ENCODE measurements around the gene BCKDHA.

Gene BCKDHA

DNA sequence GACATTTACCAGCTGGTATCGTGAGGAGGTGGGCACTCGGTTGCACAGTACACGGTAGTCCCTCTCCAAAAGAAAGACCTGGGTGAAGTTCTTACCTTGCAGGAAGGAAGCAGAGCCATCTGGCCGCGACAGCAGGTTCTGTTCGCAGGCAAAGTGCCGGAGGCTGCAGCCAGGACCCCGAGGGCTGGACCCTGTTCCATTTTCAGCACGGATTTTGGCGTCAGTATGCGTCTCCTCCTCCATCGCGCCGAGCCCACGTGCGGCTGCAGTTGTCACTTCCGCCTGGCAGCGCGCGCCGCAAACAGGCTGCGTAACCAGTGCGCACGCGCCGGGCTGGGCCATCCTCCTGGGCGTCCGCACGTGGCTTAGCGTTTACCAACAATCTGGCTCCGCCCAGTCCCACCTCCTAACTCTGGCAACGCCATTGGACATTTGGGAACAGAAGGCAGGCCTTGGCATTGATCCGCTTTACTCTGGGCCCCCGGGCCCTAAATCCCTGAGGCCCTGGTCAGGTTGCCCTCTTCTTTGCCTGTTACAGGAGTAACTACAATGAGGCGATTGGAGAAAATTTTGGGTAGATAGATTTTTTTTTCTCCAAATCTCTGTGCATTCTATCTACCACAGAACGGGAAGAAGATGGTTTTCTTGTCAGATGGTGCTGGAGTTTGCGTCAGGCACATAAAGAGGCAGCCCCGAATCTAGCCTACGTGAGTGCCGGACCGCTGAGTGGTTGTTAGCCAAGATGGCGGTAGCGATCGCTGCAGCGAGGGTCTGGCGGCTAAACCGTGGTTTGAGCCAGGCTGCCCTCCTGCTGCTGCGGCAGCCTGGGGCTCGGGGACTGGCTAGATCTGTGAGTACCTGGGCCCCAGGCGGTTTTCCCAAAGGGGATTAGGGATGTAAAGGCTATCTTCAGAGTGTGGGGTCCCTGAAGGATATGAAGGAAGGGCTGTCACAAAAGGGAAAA, at the start of gene BCKDHA, which contains the start of gene EXOSC5:
BCKDHA (plus strand) TSS at position 733 of the 964 bp plus-strand sequence; CDS start at position 743, 10 bp downstream.
EXOSC5 (minus strand) TSS at position 274 of the 964 bp plus-strand sequence; CDS start at position 243, 31 bp downstream.
- peak; percentile 98 for DNase-seq

DNA sequence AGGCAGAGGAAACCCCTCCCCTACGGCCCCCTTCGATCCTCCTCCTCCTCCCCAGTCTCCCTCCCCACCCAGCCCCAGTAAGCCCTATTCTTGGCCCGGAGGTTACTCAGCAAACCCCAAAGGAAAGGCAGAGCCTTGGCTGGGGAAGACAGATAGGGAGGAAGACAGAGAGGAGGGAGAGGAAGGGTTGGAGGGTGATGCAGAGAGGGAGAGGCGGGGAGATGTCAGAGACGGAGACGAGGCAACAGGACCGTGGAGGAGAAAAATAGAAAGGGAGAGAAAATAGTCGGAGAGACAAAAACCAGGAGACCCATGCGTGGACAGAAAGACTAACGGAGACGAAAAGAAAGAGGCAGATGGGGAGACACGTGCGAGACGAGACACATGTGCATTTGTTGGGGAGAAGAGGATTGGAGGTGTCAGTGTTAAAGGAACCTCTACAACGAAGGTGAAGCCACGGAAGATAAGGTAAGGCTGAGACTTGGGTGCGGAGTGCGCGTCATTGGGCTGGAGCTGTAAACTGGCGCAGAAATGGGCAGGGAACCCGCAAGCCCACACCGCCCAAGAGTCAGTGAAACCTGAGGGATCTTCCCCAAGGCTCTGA, 46.8 kb upstream of the BCKDHA start:
- no peak for DNase-seq

DNA sequence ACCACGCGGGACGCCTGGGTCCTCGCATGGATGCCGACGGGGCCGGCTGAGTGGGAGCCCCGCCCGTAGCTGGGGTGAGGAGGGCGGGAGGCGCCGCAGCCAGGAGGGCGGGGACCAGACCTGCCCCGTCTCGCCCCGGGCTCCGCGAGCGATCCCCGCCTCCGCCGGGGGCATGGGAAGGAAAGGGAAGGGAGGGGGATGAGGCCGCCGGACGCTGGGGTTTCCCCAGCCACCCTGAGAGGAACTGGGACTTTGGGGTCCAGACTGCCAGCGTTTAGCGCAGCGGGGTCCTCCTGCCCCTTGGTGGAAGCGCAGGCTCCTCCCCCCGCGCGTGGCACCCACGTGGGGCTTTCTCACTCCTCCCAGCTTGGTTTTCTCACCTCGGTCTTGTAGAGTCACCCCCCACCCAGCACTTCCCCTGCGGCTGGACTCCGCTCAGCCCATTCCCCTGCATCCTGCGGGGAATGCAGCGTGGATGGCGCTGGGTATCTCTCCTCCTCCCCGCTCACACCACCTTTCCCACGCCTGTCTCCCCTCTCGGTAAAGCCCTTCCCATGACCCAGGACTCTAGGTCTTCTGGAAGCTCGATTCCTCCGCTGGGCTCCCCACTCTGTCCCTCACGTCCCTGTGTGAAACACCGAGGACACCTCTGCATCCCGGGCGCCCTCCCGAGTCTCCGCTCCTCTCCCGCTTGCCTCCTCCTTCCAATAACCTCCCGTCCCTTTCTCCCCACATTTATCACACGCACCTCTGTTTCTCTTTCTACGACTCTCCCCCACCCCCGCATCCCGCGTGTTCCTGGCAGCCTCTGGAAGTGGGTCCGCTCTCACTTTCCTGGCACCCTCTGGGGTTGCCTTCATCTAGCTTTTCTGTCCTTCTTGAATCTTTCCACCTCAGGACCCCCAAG, 46.0 kb upstream of the BCKDHA start:
- DNase-seq = no peak

DNA sequence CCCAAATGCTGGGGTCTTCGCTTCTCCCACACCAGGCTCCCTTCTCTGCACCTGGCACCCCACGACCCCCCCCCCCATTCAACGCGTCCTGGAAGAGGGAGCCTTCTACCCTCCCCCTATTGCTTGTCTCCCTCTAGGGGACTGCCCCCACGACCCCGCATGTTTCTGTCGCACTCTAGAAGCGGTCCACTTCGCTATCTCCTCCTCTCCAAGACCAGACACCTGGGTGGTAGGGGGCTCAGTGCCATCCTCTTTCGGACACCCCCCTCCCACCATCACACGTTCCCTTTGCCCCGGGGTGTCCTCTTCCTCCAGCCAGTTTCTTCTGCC, 45.4 kb upstream of the BCKDHA start:
- DNase-seq = no peak

DNA sequence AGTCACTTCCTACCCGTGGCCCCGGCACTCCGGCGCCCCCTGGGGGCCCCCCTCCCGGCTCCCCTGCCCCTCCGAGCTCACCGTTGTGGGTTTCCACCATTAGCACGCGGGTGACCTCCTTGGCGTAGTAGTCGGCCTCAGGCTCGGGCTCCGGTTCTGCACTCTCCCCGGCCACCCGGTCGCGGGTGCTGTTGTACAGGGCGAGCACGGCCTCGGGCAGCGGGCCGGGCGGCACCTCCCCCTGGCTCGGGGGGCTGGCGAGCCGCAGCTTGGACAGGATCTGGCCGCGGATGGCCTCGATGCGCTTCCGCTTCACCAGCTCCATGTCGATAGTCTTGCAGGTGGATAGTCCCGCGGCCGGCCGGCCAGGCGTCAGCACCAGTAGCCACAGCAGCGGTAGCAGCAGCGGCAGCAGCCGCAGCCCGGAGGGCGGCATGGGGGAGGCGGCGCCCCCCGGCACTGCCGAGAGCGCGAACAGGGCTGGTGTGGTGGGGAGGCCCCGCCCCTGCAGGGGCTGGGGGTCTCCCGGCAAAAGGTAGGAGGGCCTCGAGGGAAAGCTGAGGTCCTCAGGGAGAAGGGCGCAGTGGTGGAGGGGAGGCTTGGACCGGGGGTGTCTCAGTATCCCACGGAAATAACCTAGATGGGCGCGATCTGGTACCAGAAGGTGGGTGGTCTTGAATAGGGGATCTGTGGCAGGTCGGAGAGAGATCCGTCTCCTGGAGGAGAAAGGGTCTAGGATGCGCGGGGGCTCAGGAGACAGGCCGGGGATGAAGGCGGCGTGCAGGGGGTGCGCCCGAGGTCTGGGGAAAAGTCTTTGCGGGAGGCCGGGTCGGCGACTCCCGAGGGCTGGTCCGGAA, 44.8 kb upstream of the BCKDHA start:
- DNase-seq = no peak

DNA sequence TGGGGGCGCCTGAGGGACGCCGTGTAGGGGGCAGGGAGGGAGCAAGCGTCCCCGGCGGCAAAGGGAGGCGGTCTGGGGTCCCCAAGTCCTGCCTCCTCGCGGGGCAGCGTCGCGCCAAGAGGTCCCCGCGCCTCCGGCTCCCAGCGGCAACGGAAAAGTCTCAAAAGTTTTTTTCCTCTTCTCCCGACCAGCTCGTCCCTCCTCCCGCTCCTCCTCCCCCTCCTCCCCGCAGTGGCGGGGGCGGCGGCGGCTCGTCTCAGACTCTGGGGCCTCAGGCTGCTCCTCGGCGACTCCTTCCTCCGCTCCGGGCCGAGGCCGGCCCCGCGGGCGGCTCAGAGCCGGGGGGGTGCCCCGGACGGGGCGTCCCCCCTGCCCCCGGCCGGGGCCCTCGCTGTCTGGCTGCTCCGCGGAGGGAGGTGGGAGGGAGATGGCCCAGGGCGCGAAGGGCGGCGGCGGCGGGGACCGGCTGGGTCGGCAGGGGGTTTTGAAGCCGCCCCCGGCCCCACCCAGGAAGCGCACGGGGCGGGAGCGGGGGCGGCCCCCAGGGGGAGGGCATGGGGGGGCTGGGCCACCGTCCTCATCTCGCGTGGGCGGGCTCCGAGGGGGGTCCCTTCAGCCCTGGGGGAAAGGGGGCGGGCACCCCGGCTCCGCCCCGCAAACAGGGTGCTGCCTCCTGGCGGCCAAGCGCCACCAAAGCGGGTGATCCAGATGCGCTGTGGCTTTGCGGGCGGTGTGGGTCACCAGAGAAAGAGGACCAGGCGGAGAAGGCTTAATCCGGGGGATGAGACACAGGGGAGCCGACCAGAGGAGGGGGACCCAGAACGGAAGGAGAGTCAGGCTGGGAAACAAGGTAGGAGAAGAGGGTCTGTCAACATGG, 43.9 kb upstream of the BCKDHA start, which contains the start of gene TGFB1:
TGFB1 (minus strand) TSS at position 457 of the 877 bp plus-strand sequence. CDS start 878 bp downstream, outside the sequence.
- no peak for DNase-seq

DNA sequence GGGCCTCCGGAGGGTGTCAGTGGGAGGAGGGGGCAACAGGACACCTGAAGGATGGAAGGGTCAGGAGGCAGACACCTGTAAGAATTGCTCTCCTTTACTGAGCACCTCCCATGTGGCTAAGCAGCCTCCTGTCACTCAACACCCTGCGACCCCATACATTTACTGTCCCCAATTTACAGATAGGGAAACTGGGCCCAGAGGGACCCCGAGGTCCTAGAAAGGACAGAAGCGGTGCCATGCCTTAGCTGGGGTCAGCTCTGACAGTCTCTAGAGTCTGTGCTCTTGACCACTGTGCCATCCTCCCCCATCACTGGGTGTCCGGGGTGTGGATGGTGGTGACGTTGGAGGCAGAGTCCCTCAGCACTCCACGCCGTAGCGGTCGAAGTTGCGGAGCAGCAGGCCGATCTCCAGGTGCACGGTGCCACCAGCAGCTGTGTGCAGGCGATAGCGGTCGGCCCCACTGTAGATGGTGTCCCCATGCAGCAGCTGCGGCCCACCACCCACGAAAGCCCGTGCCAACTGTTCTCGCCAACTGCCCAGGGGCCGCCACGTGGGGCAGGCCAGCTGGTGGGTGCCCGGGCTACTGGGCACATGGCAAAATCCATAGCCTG, 43.2 kb upstream of the BCKDHA start:
- DNase-seq = no peak

DNA sequence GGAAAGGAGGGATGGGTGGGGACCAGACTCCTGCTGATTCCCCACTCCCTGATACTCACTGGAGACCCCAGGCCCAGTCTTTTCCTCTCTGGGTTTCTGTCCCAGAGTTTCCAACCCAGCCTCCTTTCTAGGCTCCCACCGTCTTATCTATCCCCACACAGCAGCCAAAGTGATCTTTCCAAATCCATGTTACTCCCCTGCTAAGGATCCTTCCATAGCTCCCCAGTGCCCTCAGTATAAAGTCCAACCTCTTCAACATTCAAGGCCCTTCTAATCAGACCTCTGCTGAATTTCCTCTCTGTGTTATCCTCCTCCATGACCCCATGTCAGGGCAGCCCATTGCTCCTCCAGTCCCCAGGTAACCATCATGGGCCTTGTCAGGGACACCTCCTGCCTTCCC, 42.6 kb upstream of the BCKDHA start:
- DNase-seq = no peak

DNA sequence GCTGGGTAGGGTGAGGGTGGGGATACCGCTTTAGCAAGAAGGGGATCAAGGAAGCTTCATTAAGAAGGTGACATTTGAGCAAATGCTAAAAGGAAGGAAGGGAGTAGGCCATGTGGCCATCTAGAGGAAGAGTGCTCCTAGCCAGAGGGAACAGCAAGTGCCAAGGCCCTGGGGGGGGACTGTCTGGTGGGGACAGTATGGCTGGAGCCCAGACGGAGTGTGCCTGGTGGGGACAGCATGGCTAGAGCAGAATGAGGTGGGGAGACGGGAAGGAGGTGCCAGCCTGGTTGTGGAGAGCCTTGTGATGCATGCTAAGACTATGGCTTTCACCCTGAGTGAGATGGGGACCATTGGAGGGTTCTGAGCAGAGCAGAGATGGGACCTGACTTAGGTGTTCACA, 41.8 kb upstream of the BCKDHA start:
- DNase-seq = no peak

DNA sequence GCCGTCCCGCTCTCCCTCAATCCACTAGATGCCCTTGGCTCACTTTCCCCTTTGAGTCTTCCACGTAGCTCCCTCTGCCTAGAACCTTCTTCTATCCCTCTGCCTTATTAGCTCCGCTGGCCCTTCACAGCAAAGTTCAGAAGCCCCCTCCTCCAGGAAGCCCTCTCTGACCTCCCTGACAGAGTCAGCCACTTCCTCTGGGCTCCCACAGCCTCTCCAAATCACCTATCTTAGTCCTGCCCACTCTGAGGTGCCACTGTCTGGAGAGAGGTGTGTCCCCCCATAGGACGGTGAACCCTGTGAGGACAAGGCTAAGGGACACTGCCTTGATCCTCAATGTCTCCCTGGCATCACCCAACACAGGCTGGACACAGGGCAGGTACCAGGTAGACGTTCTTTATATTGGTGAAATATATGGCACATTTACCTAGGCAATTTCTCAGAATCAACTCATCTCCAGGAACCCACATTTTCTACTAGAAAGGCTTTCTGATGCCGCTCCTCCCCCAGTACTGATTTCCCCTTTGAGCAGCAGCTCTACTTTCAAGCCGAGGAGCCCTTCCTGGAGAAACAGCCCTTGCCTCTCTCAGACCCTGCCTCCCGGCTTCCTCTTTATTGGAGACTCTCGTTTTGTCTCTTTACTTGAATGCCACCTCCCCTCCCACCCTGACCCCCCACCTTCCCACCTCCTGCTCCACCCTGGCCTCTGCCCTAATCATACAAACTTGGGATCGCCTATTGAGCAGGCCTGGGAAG, 40.5 kb upstream of the BCKDHA start:
- DNase-seq = no peak

DNA sequence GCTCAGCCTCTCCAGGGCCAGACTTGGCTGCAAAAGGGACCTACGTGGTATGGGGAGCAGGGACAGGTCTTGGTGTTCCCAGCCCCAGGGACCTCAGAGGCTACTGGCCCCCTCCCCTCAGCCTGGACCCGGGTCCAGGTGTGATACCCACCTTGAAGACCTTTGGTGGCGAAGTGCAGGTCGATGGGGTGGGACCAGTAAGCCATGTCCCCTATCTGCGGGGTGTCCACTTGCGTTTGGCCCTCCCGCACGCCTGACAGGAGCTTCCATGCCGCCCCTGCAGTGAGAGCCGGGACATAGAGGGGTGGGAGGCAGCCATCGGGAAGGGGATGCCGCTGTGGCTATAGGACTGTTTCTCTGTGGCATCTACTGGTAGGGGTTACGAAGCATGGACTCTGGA, 39.9 kb upstream of the BCKDHA start:
- no peak for DNase-seq

DNA sequence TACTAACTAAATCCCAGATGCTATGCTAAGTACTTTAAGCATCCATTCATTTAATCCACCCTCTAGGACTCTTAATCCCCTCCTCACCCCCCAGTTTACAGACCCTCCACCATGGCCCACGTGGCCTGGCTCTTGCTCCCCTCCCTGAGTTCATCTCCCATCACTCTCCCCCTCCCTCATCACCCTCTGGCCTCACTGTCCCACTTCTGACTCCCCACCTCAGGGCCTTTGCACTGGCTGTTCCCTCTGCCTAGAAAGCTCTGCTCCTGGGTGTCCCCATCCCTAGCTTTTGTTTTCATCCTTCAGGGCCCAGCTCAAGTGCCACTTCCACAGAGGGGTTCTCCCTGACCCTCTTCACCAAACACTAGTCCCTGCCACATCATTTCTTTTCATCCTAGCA, 37.9 kb upstream of the BCKDHA start:
- no peak for DNase-seq

DNA sequence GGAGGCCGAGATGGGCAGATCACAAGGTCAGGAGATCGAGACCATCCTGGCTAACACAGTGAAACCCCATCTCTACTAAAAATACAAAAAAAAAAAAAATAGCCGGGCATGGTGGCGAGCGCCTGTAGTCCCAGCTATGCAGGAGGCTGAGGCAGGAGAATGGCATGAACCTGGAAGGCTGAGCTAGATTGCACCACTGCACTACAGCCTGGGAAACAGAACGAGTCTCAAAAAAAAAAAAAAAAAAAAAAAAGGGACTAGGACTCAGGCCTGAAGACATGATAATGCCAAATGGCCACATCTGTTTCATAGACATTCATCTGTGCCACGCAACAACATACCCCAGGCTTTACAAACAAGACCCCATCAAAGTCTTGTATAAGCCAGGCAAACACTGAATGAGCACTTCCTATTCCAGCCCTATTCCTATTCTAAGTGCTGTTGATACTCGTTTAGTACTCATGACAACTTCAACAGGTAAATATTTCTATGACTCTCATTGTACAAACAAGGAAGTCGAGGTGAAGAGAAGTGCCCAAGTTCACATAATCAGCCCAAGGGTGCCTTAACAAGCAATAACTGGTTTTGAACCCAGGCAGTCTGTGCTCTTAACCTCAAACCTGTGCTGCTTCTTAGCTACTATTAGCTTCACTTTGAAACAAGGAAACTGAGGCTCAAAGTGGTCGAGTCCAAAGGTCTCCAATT, 35.3 kb upstream of the BCKDHA start:
- DNase-seq = no peak

DNA sequence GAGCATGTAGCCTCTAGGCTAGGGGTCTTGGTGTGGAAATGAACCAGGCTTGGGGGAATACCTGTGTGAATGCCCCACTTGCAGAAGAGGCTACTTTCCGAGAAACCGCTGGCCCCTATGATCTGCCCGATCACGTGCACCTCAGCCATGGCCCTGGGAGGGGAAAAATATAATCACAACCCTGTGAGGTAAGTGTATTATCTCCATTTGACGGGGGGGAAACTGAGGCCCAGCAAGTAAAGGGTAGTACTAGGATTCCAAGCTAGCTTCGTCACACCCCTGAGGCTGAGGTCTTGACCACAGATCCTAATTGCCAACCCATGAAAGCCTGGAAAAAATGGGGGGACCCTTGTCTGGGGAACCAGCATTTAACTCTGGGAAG, 34.3 kb upstream of the BCKDHA start:
- DNase-seq = no peak

DNA sequence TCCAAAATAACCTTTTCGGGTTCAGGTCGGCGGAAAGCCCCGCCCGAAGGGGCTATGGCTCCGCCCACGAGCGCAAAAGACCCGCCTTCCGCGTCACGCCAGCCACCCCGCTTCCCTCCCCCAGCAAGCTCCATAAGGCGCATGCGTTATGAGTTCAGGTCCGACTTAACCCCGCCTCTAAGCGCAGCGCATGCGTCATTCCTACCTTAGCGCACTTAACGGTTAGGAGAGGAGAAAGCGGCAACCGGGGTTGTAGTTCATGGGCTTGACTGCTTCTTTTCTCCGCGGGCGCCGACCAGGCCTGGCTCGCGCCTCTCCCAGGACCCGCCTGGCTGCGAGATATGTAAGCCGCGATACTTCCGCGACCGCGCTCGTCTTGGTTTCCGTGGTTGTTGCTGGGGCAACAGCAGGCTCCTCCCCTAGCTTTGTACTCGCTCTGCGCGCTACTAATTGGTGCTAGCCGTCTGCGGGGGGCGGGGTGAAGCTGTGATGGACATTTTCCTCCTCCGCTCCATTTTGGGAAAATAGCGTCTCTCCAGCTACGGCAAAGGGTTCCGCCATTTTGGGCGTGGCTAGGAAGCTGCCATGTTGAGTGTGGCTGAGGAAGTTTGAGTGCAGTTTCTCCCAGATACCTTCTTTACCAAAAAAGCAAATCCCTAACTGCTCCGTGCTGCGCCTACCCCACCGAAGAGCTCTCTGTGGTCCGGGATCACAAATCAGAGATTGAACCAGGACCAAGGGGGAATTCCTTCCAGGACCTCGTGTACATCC, 33.7 kb upstream of the BCKDHA start, which contains the start of gene B9D2:
B9D2 (minus strand) TSS at position 397 of the 771 bp plus-strand sequence. CDS start 630 bp downstream, outside the sequence.
- DNase-seq = peak; percentile 92

DNA sequence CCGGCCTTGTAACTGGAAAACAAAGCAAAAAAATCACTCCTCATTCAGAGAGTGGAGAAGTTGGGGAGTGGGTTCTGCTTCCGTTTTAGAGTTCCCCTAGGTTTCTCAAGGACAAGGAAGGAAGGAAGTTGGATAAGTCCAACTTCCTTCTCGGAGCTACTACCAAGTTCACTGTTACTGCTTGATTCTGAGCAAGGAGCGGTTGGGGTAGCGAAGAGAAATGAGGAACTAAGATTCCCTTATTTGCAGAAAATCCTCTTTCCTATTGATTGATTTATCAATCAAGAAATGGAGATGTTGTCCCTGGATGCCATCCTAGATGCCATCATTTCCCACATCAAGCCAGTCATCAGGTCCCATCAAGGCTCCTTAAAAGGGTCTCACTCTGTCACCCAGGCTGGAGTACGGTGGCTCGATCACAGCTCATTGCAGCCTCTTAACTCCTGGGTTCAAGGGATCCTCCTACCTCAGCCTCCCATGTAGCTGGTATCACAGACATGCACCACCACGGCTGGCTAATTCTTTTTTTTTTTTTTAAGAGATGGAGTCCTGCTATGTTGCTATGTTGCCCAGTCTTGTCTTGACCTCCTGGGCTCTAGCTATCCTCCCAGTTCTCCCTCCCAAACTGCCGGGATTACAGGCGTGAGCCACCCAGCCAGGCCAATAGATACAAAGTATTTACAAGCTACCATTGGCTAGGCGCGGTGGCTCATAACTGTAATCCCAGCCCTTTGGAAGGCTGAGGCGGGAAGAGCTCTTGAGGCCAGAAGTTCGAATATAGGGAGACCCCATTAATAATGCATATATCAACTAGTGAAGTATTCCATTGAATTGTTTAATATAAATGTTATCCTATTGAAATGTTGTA, 32.9 kb upstream of the BCKDHA start:
- no peak for DNase-seq

DNA sequence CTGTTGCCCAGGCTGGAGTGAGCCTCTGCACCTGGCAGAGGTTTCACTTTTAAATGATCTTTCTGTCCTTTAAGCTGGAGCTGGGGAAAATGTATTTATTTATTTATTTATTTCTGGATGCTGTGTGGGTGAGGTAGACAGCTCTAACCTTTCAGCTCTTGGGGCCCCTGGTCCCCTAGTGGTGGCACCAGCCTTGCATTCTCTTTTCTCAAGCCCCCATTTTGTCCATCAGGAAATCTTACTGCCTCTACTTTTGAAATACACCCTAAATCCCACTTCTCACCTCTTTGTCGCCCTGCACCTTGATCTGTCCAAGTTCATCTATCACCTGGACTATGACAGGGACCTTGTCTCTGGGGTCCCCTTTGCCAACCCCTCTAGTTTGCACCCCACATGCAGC, 31.5 kb upstream of the BCKDHA start:
- DNase-seq = no peak

Measured in NCI-H1436 treated with DMSO at 0.1 percent for 48 hours (cell line).